NT2/D1 (cell line): ENCODE results near the gene ACSL6.

Experiments used
- DNase-seq: peaks from one replicate; pipeline ENCODE4 v3.0.0-alpha.2; 2011; ENCODE audit warnings: low read depth, low spot score
- H3K27me3 ChIP-seq: 2 replicates; pipeline ENCODE4 v1.6.0; 2011; ENCODE audit warnings: mild to moderate bottlenecking; ENCODE audit not compliant: insufficient read length, insufficient read depth
- H3K36me3 ChIP-seq: 2 replicates; pipeline ENCODE4 v1.6.1; 2011; ENCODE audit warnings: mild to moderate bottlenecking, low read length, mixed read lengths; ENCODE audit not compliant: insufficient read depth, insufficient read length
- H3K4me1 ChIP-seq: 2 replicates; pipeline ENCODE4 v1.5.1; 2011; ENCODE audit not compliant: insufficient read depth, insufficient read length
- H3K4me3 ChIP-seq: 2 replicates; pipeline ENCODE4 v1.5.1; 2011; ENCODE audit warnings: low read depth; ENCODE audit not compliant: insufficient read length
- H3K9ac ChIP-seq: 2 replicates; pipeline ENCODE4 v1.6.0; 2011; ENCODE audit warnings: low read depth; ENCODE audit not compliant: insufficient read length
- H3K9me3 ChIP-seq: 2 replicates; pipeline ENCODE4 v1.5.1; 2011; ENCODE audit warnings: mild to moderate bottlenecking, low read length; ENCODE audit not compliant: insufficient read depth
- SUZ12 ChIP-seq: IDR thresholded peaks from 2 replicates; pipeline ENCODE4 v1.6.1; 2011; ENCODE audit not compliant: insufficient read length, insufficient read depth; ENCODE audit errors: extremely low read depth
- YY1 ChIP-seq: IDR thresholded peaks from 2 replicates; pipeline ENCODE4 v1.6.1; 2011; ENCODE audit not compliant: insufficient read length, insufficient read depth
- ZNF274 ChIP-seq: IDR thresholded peaks from 2 replicates; pipeline ENCODE4 v1.6.1; 2011; ENCODE audit warnings: mild to moderate bottlenecking, low read depth, low read length

The ACSL6 gene

GRCh38 chr5:131994533-131995226 lies 16.8 kb downstream of the ACSL6 start:
- Histone ChIP-seq H3K9ac (no peak overlapping the region), H3K27me3 (no peaks in the 10 kb centered on the region), H3K4me3 (no peak overlapping the region), H3K4me1 (peaks cover 8% of the 10 kb centered on the region), H3K36me3 (no peaks in the 10 kb centered on the region), H3K9me3 (no peaks in the 10 kb centered on the region)
- DNase-seq: no peak
- TF ChIP-seq ZNF274 (no peak), SUZ12 (no peak), YY1 (no peak)

- Histone ChIP-seq H3K4me3 (no peak overlapping the region), H3K36me3 (no peaks in the 10 kb centered on the region), H3K9ac (no peak overlapping the region), H3K9me3 (no peaks in the 10 kb centered on the region), H3K4me1 (peaks cover 8% of the 10 kb centered on the region), H3K27me3 (no peaks in the 10 kb centered on the region)
- no peak for DNase-seq
- TF ChIP-seq YY1 (no peak), SUZ12 (no peak), ZNF274 (no peak)
Measured at GRCh38 chr5:131994090-131994489, 17.4 kb downstream of the ACSL6 start.

- no peak overlapping the region for H3K4me3 ChIP-seq
- no peak overlapping the region for H3K9ac ChIP-seq
- no peaks in the 10 kb centered on the region for H3K36me3 ChIP-seq
- no peaks in the 10 kb centered on the region for H3K27me3 ChIP-seq
- no peaks in the 10 kb centered on the region for H3K9me3 ChIP-seq
- peaks cover 8% of the 10 kb centered on the region for H3K4me1 ChIP-seq
- DNase-seq: no peak
- TF ChIP-seq ZNF274: no peak
- no peak for TF ChIP-seq YY1
- TF ChIP-seq SUZ12: no peak
Measured at GRCh38 chr5:131993676-131994075, 17.8 kb downstream of the ACSL6 start.

GRCh38 chr5:131992370-131992769 lies 19.1 kb downstream of the ACSL6 start:
- Histone ChIP-seq H3K4me1 (peaks cover 8% of the 10 kb centered on the region), H3K4me3 (no peak overlapping the region), H3K9ac (no peak overlapping the region), H3K9me3 (no peaks in the 10 kb centered on the region), H3K36me3 (no peaks in the 10 kb centered on the region), H3K27me3 (no peaks in the 10 kb centered on the region)
- no peak for DNase-seq
- TF ChIP-seq YY1 (no peak), ZNF274 (no peak), SUZ12 (no peak)

- no peak overlapping the region for H3K9ac ChIP-seq
- H3K4me1 ChIP-seq: peaks cover 8% of the 10 kb centered on the region
- H3K27me3 ChIP-seq: no peaks in the 10 kb centered on the region
- DNase-seq: no peak
- no peak overlapping the region for H3K4me3 ChIP-seq
- no peak for TF ChIP-seq ZNF274
- no peak for TF ChIP-seq YY1
- no peak for TF ChIP-seq SUZ12
- H3K9me3 ChIP-seq: no peaks in the 10 kb centered on the region
- no peaks in the 10 kb centered on the region for H3K36me3 ChIP-seq
Measured at GRCh38 chr5:131991593-131992324, 19.7 kb downstream of the ACSL6 start.

- H3K9me3 ChIP-seq: no peaks in the 10 kb centered on the region
- no peak overlapping the region for H3K9ac ChIP-seq
- TF ChIP-seq SUZ12 (no peak), YY1 (no peak), ZNF274 (no peak)
- no peaks in the 10 kb centered on the region for H3K27me3 ChIP-seq
- DNase-seq: no peak
- peaks cover 8% of the 10 kb centered on the region for H3K4me1 ChIP-seq
- H3K4me3 ChIP-seq: no peak overlapping the region
- H3K36me3 ChIP-seq: no peaks in the 10 kb centered on the region
Measured at GRCh38 chr5:131990716-131991115, 20.7 kb downstream of the ACSL6 start.

- H3K9ac ChIP-seq: no peak overlapping the region
- H3K9me3 ChIP-seq: no peaks in the 10 kb centered on the region
- H3K27me3 ChIP-seq: no peaks in the 10 kb centered on the region
- DNase-seq: no peak
- TF ChIP-seq SUZ12: no peak
- TF ChIP-seq YY1: no peak
- TF ChIP-seq ZNF274: no peak
- no peaks in the 10 kb centered on the region for H3K36me3 ChIP-seq
- H3K4me1 ChIP-seq: no peaks in the 10 kb centered on the region
- no peak overlapping the region for H3K4me3 ChIP-seq
Measured at GRCh38 chr5:131988601-131989000, 22.9 kb downstream of the ACSL6 start.
